Ovary (tissue), 3 donors: ENCODE results near the gene SORCS2.

Experiments used
- CTCF ChIP-seq, 3 donors: fragments of 450-650 bp in 2 of 3; fragments of 200-600 bp in 1 of 3; IDR thresholded peaks; one replicate each; pipeline versions ENCODE4 v1.5.1 to v1.8.0; 2016 to 2022; ENCODE audit warnings: antibody characterized with exemption in 3 of 3, mild to moderate bottlenecking in 1 of 3
- POLR2A ChIP-seq: fragments of 450-650 bp; IDR thresholded peaks from one replicate; pipeline ENCODE4 v1.6.1; 2017; ENCODE audit warnings: antibody characterized with exemption, mild to moderate bottlenecking, moderate library complexity
- donor health status: DM: no; HTN: no; CAD: no.

GRCh38 chr4:7183780-7184460 is 8.4 kb upstream of the SORCS2 start:
- TF ChIP-seq CTCF (IDR thresholded peaks at IDR 0.05) (no peak), POLR2A (no peak)
